ENCODE data around the gene TCF23. TPM values are rescaled to one million over a fixed set of nuclear protein-coding genes. Genes with fewer than 3 reads are reported as not detected.

Gene TCF23
- total and polyA plus RNA-seq, 2 of the 4 experiments (the other 2 are of a cell fraction): not detected

GRCh38 chr2:27206346-27206745, 57.5 kb downstream of the TCF23 start:
- H2BK120ac ChIP-seq (ENCODE audit: low read depth, low read length): no peak overlapping the region
- peaks cover 4 to 5% of the 10 kb centered on the region in 2 experiments; a peak in 3 of 4 replicates for H3K79me1 ChIP-seq (ENCODE audit: low read depth in 1 of 2, low read length in 2 of 2)
- no peak overlapping the region for H2BK5ac ChIP-seq (ENCODE audit: low read depth, low read length, poor library complexity, severe bottlenecking)
- WGBS, 2 experiments (ENCODE audit: extremely low coverage in 2 of 2, insufficient read length in 1 of 2): no CpG with 5 or more reads among the region's 6 CpGs
- H3K36me3 ChIP-seq (ENCODE audit: control insufficient read depth, insufficient read depth, low read length): peaks cover 56% of the 10 kb centered on the region
- no peaks in the 10 kb centered on the region for H3K9me3 ChIP-seq (ENCODE audit: control insufficient read depth, insufficient read depth, low read length)
- no TSS peak for BruUV-seq (replicated peaks)
- no peaks in the 10 kb centered on the region; the same call in 1 of the 2 replicates for H3K9me1 ChIP-seq (ENCODE audit: insufficient read depth, low read length)
- no peak overlapping the region for H3K4me2 ChIP-seq (ENCODE audit: low read depth, low read length)
- H4K5ac ChIP-seq (ENCODE audit: low read depth, low read length): no peak overlapping the region
- H4K8ac ChIP-seq (ENCODE audit: low read depth in 2 of 2, low read length in 2 of 2): no peak overlapping the region
- no peak overlapping the region for H2BK20ac ChIP-seq (ENCODE audit: low read depth, low read length)
- H3K4me1 ChIP-seq (ENCODE audit: control insufficient read depth, insufficient read depth, low read length): peaks cover 3% of the 10 kb centered on the region; the same call in 1 of the 2 replicates
- H3K14ac ChIP-seq (replicated peaks; ENCODE audit: low read depth, low read length): no peak overlapping the region
- H2AK9ac ChIP-seq (replicated peaks; ENCODE audit: low read depth, low read length, poor library complexity): no peak overlapping the region
- TF ChIP-seq BHLHE40 (IDR thresholded peaks at IDR 0.05; ENCODE audit: low read depth, low read length): no peak
- no peak for TF ChIP-seq FOS (IDR thresholded peaks at IDR 0.05; ENCODE audit: low read depth, low read length)
- TF ChIP-seq CHD1 (IDR thresholded peaks at IDR 0.05; ENCODE audit: low read depth, low read length): no peak
- no peak for TF ChIP-seq SMC3 (IDR thresholded peaks at IDR 0.05; ENCODE audit: low read depth, low read length)
- no peak overlapping the region for H3K4ac ChIP-seq (ENCODE audit: low read depth, low read length)
- no peak for DNase-seq
- intact Hi-C loops (cut with micrococcal nuclease) (no loop called here), dilution Hi-C loops (cut with HindIII; ENCODE audit: low sequenced_read_pairs, unreplicated experiment) (no loop called here), in situ Hi-C loops (cut with MboI; ENCODE audit: low sequenced_read_pairs) (no loop called here)
- H3K27ac ChIP-seq (ENCODE audit: insufficient read depth, low read length): no peak overlapping the region
- H3K4me3 ChIP-seq (ENCODE audit: insufficient read depth, low read depth, low read length): no peak overlapping the region
- no peak for ATAC-seq (ENCODE audit: low read depth)
- ChIA-PET POLR2A (ENCODE audit: unreplicated experiment) (no interaction called here), CTCF (no interaction called here)
- H3K56ac ChIP-seq (ENCODE audit: extremely low read depth, insufficient read depth, low read length): no peak overlapping the region
- H2BK15ac ChIP-seq (ENCODE audit: low read depth, low read length): no peak overlapping the region
- H4K91ac ChIP-seq (ENCODE audit: insufficient read depth, low read depth, low read length): no peak overlapping the region
- H3K18ac ChIP-seq (ENCODE audit: low read depth, low read length): no peak overlapping the region
- no peak overlapping the region for H3K9ac ChIP-seq (ENCODE audit: low read depth, low read length)
- H4K20me1 ChIP-seq (ENCODE audit: insufficient read depth, low read length): no peaks in the 10 kb centered on the region
- H2AK5ac ChIP-seq (ENCODE audit: low read depth, low read length): no peak overlapping the region
- H2AFZ ChIP-seq (replicated peaks; ENCODE audit: low read length, poor library complexity): no peak overlapping the region
- H3K27me3 ChIP-seq (ENCODE audit: control insufficient read depth, insufficient read depth, low read length): no peaks in the 10 kb centered on the region
- no peak overlapping the region for H3K23ac ChIP-seq (ENCODE audit: low read depth, low read length)

Other genes with a start within 250 kb of the TCF23 start
- 1.8 and 2.5 TPM in 2 replicates for gene MAPRE3, start 178.4 kb upstream of the TCF23 start, total RNA-seq (2012; rRNA removed)
- 17.3 and 20.3 TPM in 2 replicates for gene MAPRE3, start 178.4 kb upstream of the TCF23 start, polyA plus RNA-seq (2012; rRNA removed)
- gene TMEM214, start 116.0 kb upstream of the TCF23 start, total RNA-seq (2012; rRNA removed): 31.7 and 32.1 TPM in 2 replicates
- 121 and 132 TPM in 2 replicates for gene TMEM214, start 116.0 kb upstream of the TCF23 start, polyA plus RNA-seq (2012; rRNA removed)
- gene AGBL5, start 97.3 kb upstream of the TCF23 start, total RNA-seq (2012; rRNA removed): 22.8 and 26.2 TPM in 2 replicates
- 19.0 and 21.1 TPM in 2 replicates for gene AGBL5, start 97.3 kb upstream of the TCF23 start, polyA plus RNA-seq (2012; rRNA removed)
- 196 and 386 TPM in 2 replicates for gene OST4, start 77.3 kb upstream of the TCF23 start, total RNA-seq (2012; rRNA removed)
- 806 and 1,337 TPM in 2 replicates for gene OST4, start 77.3 kb upstream of the TCF23 start, polyA plus RNA-seq (2012; rRNA removed)
- 26.5 and 27.8 TPM in 2 replicates for gene EMILIN1, start 70.4 kb upstream of the TCF23 start, total RNA-seq (2012; rRNA removed)
- gene EMILIN1, start 70.4 kb upstream of the TCF23 start, polyA plus RNA-seq (2012; rRNA removed): 95.6 and 123 TPM in 2 replicates
- 0.56 and 0.72 TPM in 2 replicates for gene KHK, start 62.2 kb upstream of the TCF23 start, total RNA-seq (2012; rRNA removed)
- 0.80 and 0.82 TPM in 2 replicates for gene KHK, start 62.2 kb upstream of the TCF23 start, polyA plus RNA-seq (2012; rRNA removed)
- 0.28 and 0.54 TPM in 2 replicates for gene CGREF1, start 29.9 kb upstream of the TCF23 start, total RNA-seq (2012; rRNA removed)
- gene CGREF1, start 29.9 kb upstream of the TCF23 start, polyA plus RNA-seq (2012; rRNA removed): 1.3 TPM in 2 replicates
- not detected in 2 replicates for gene ABHD1, start 25.2 kb upstream of the TCF23 start, total RNA-seq (2012; rRNA removed)
- 0.14 and 0.24 TPM in 2 replicates for gene ABHD1, start 25.2 kb upstream of the TCF23 start, polyA plus RNA-seq (2012; rRNA removed)
- gene PREB, start 14.4 kb upstream of the TCF23 start, total RNA-seq (2012; rRNA removed): 36.1 and 38.9 TPM in 2 replicates
- gene PREB, start 14.4 kb upstream of the TCF23 start, polyA plus RNA-seq (2012; rRNA removed): 49.0 and 52.2 TPM in 2 replicates
- gene PRR30, start 9.6 kb upstream of the TCF23 start, total RNA-seq (2012; rRNA removed): not detected in 2 replicates
- gene PRR30, start 9.6 kb upstream of the TCF23 start, polyA plus RNA-seq (2012; rRNA removed): not detected in 2 replicates
- gene ATRAID, start 63.0 kb downstream of the TCF23 start, total RNA-seq (2012; rRNA removed): 138 and 144 TPM in 2 replicates
- 165 and 173 TPM in 2 replicates for gene ATRAID, start 63.0 kb downstream of the TCF23 start, polyA plus RNA-seq (2012; rRNA removed)
- gene SLC5A6, start 63.3 kb downstream of the TCF23 start, total RNA-seq (2012; rRNA removed): 34.2 and 38.6 TPM in 2 replicates
- gene SLC5A6, start 63.3 kb downstream of the TCF23 start, polyA plus RNA-seq (2012; rRNA removed): 28.8 and 30.6 TPM in 2 replicates
- gene CAD, start 68.4 kb downstream of the TCF23 start, total RNA-seq (2012; rRNA removed): 12.9 and 17.8 TPM in 2 replicates
- 38.7 and 45.8 TPM in 2 replicates for gene CAD, start 68.4 kb downstream of the TCF23 start, polyA plus RNA-seq (2012; rRNA removed)
- under 0.01 TPM in 1 of 2 replicates, not detected in the other for gene SLC30A3, start 114.0 kb downstream of the TCF23 start, total RNA-seq (2012; rRNA removed)
- 0.15 and 0.17 TPM in 2 replicates for gene SLC30A3, start 114.0 kb downstream of the TCF23 start, polyA plus RNA-seq (2012; rRNA removed)
- not detected in 2 replicates for gene DNAJC5G, start 126.4 kb downstream of the TCF23 start, total RNA-seq (2012; rRNA removed)
- not detected in 2 replicates for gene DNAJC5G, start 126.4 kb downstream of the TCF23 start, polyA plus RNA-seq (2012; rRNA removed)
- under 0.01 TPM in 1 of 2 replicates, not detected in the other for gene TRIM54, start 133.4 kb downstream of the TCF23 start, total RNA-seq (2012; rRNA removed)
- gene TRIM54, start 133.4 kb downstream of the TCF23 start, polyA plus RNA-seq (2012; rRNA removed): 0.07 and 0.15 TPM in 2 replicates
- not detected in 2 replicates for gene UCN, start 159.4 kb downstream of the TCF23 start, total RNA-seq (2012; rRNA removed)
- gene UCN, start 159.4 kb downstream of the TCF23 start, polyA plus RNA-seq (2012; rRNA removed): 0.22 and 0.30 TPM in 2 replicates
- gene MPV17, start 174.1 kb downstream of the TCF23 start, total RNA-seq (2012; rRNA removed): 70.4 and 80.5 TPM in 2 replicates
- gene MPV17, start 174.1 kb downstream of the TCF23 start, polyA plus RNA-seq (2012; rRNA removed): 160 and 164 TPM in 2 replicates
- 23.1 and 25.5 TPM in 2 replicates for gene GTF3C2, start 207.8 kb downstream of the TCF23 start, total RNA-seq (2012; rRNA removed)
- gene GTF3C2, start 207.8 kb downstream of the TCF23 start, polyA plus RNA-seq (2012; rRNA removed): 36.9 and 37.7 TPM in 2 replicates
- gene EIF2B4, start 221.3 kb downstream of the TCF23 start, total RNA-seq (2012; rRNA removed): 47.9 and 48.9 TPM in 2 replicates
- gene EIF2B4, start 221.3 kb downstream of the TCF23 start, polyA plus RNA-seq (2012; rRNA removed): 40.3 and 43.8 TPM in 2 replicates
- gene SNX17, start 221.6 kb downstream of the TCF23 start, total RNA-seq (2012; rRNA removed): 130 and 131 TPM in 2 replicates
- 100.0 and 102 TPM in 2 replicates for gene SNX17, start 221.6 kb downstream of the TCF23 start, polyA plus RNA-seq (2012; rRNA removed)
- 3.1 and 3.4 TPM in 2 replicates for gene ZNF513, start 231.7 kb downstream of the TCF23 start, total RNA-seq (2012; rRNA removed)
- gene ZNF513, start 231.7 kb downstream of the TCF23 start, polyA plus RNA-seq (2012; rRNA removed): 23.5 and 23.7 TPM in 2 replicates